Breast epithelium (tissue), 4 donors: ENCODE measurements around the gene TNKS1BP1. TPM values are rescaled to one million over a fixed set of nuclear protein-coding genes. Genes with fewer than 3 reads are reported as not detected.

Experiments
- DNase-seq, 2 donors: peaks; one replicate each; pipeline ENCODE4 v3.0.0-alpha.2; 2019; ENCODE audit warnings: low spot score in 2 of 2
- H3K27ac ChIP-seq, 2 donors: fragments of 200-600 bp; sonication (generic) in 1 of 2; one replicate each; pipeline ENCODE4 v1.5.1; 2016 to 2019; ENCODE audit warnings: mild to moderate bottlenecking in 1 of 2
- H3K27me3 ChIP-seq, 2 donors: fragments of 200-600 bp; sonication (generic) in 1 of 2; one replicate each; pipeline versions ENCODE4 v1.5.1 to v1.6.0; 2017 to 2019; ENCODE audit warnings: control low read depth in 1 of 2, mild to moderate bottlenecking in 1 of 2
- H3K36me3 ChIP-seq: fragments of 200-600 bp; one replicate; pipeline ENCODE4 v1.5.1; 2019
- H3K4me1 ChIP-seq, 2 donors: fragments of 200-600 bp; sonication (generic); one replicate each; pipeline ENCODE4 v1.5.1; 2016 to 2019; ENCODE audit warnings: control low read depth in 1 of 2
- H3K4me3 ChIP-seq, 3 donors: fragments of 200-600 bp; sonication (generic); 1 replicate in 2 of 3; 2 replicates in 1 of 3; pipeline ENCODE4 v1.5.1; 2016 to 2019; ENCODE audit warnings: mild to moderate bottlenecking in 3 of 3, moderate library complexity in 2 of 3
- H3K9me3 ChIP-seq, 2 donors: fragments of 200-600 bp; sonication (generic) in 1 of 2; one replicate each; pipeline ENCODE4 v1.5.1; 2016 to 2019; ENCODE audit warnings: control low read depth in 1 of 2
- POLR2A ChIP-seq: fragments of 450-650 bp; IDR thresholded peaks from one replicate; pipeline ENCODE4 v1.6.1; 2016; ENCODE audit warnings: antibody characterized with exemption, mild to moderate bottlenecking, moderate library complexity
- POLR2AphosphoS5 ChIP-seq, 3 donors: sonication (generic); formaldehyde crosslinking; IDR thresholded peaks; one replicate each; pipeline ENCODE4 v1.6.1; 2017; ENCODE audit warnings: antibody characterized with exemption in 3 of 3
- intact Hi-C: fragments of 100-400 bp; cut with DNase I; formaldehyde crosslinking; loops from one replicate; pipeline ENCODE4 v1.15.1; 2023; ENCODE audit warnings: low total_unique reads
- total RNA-seq, 3 donors: library from RNA; depleted of rRNA; stranded (reverse); fragments of >200 nt; gene quantifications; one replicate each; pipeline ENCODE4 v1.1.0, GENCODE V29; 2016
- TF ChIP-seq, protein P1 (sequence below), 3 donors: fragments of 450-650 bp; IDR thresholded peaks; one replicate each; pipeline ENCODE4 v1.5.1; 2016 to 2017; ENCODE audit warnings: antibody characterized with exemption in 3 of 3, mild to moderate bottlenecking in 3 of 3, moderate library complexity in 3 of 3

TNKS1BP1 gene
- total RNA-seq, 3 donors from 2014 or later: 79.3 to 111 (median 82.7) TPM

DNA sequence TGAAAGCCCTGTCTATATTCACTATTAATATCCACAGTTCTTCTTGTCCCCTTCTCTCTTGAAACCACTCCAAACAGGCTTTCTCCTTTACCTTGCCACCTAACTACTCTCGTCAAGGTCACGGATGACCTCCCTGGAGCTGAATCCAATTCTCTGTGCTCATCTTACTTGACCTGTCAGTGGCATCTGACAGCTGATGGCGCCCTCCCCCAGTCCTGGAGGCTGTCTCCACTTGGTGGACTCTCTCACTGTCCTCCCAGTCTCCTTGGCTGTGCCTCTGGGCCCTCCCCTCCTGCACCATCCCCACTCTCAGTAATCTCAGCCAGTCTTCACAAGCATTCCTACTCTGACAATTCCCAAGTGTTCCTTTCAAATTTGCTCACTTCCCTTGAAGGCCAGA, 8.7 kb downstream of the TNKS1BP1 start:
- TF ChIP-seq POLR2AphosphoS5 (IDR thresholded peaks at IDR 0.05): no peak
- TF ChIP-seq, protein P1, sequence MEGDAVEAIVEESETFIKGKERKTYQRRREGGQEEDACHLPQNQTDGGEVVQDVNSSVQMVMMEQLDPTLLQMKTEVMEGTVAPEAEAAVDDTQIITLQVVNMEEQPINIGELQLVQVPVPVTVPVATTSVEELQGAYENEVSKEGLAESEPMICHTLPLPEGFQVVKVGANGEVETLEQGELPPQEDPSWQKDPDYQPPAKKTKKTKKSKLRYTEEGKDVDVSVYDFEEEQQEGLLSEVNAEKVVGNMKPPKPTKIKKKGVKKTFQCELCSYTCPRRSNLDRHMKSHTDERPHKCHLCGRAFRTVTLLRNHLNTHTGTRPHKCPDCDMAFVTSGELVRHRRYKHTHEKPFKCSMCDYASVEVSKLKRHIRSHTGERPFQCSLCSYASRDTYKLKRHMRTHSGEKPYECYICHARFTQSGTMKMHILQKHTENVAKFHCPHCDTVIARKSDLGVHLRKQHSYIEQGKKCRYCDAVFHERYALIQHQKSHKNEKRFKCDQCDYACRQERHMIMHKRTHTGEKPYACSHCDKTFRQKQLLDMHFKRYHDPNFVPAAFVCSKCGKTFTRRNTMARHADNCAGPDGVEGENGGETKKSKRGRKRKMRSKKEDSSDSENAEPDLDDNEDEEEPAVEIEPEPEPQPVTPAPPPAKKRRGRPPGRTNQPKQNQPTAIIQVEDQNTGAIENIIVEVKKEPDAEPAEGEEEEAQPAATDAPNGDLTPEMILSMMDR (IDR thresholded peaks at IDR 0.05): no peak
- TF ChIP-seq POLR2A: no peak
- no peak for DNase-seq
- peak overlapping the region in 1 of 3 donors; percentile 8 for H3K4me3 ChIP-seq
- intact Hi-C loops: no loop called here
- H3K36me3 ChIP-seq: no peaks in the 10 kb centered on the region
- peaks cover 21 to 43% of the 10 kb centered on the region in 2 donors for H3K4me1 ChIP-seq
- no peaks in the 10 kb centered on the region for H3K9me3 ChIP-seq
- H3K27ac ChIP-seq: peak overlapping the region; percentile 9 to 73
- no peaks in the 10 kb centered on the region for H3K27me3 ChIP-seq

DNA sequence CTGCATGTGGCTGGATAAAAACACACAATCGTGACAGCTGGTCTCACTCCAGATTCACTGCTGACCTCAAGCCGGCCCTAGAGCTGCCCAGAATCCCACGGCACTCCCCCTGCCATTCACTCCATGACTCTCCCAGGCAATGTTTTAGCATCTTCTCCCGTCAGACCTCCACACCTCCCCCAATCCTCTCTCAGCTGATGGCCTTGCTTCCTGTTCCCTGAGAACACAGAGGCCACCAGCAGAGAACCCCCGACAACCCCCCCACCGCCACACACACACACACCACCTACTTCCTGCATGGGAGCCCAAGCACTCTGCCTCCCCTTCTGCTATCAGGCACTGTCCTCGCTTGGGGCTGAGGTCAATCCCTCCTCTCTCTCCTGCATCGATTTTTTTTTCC, 9.3 kb downstream of the TNKS1BP1 start:
- intact Hi-C loops: no loop called here
- DNase-seq: no peak
- Histone ChIP-seq H3K4me1 (peaks cover 22 to 44% of the 10 kb centered on the region in 2 donors), H3K27ac (peak overlapping the region; percentile 9 to 92), H3K27me3 (no peaks in the 10 kb centered on the region), H3K9me3 (no peaks in the 10 kb centered on the region), H3K36me3 (no peaks in the 10 kb centered on the region), H3K4me3 (no peak overlapping the region)
- TF ChIP-seq POLR2AphosphoS5 (IDR thresholded peaks at IDR 0.05): no peak
- TF ChIP-seq POLR2A: no peak
- TF ChIP-seq, protein P1 (IDR thresholded peaks at IDR 0.05): no peak

GRCh38 chr11:57314221-57314973, 10.4 kb downstream of the TNKS1BP1 start:
- TF ChIP-seq, protein P1 (IDR thresholded peaks at IDR 0.05): no peak
- TF ChIP-seq POLR2A (no peak), POLR2AphosphoS5 (IDR thresholded peaks at IDR 0.05) (no peak)
- Histone ChIP-seq H3K27me3 (no peaks in the 10 kb centered on the region), H3K4me3 (no peak overlapping the region), H3K4me1 (peaks cover 29 to 44% of the 10 kb centered on the region in 2 donors), H3K9me3 (no peaks in the 10 kb centered on the region), H3K27ac (peak overlapping the region; percentile 86 to 92), H3K36me3 (no peaks in the 10 kb centered on the region)
- no peak for DNase-seq
- intact Hi-C loops: no loop called here

DNA sequence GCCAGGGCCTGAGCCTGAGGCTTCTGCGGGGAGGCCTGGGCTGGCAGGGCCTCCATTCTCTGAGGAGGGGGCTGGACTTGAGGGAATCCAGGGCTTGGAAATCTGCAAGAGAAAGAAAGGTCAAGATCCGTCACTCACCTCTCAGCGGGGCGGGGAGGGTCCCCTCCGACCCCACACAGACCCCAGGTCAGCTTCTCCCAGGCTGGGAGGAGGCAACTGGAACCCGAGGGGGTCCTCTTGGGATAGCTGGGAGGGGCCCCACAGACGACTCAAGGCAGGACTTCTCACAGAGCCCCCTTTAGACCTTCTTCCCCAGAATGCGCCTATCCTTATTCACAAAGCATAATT, 11.0 kb downstream of the TNKS1BP1 start:
- peak overlapping the region; percentile 86 to 92 for H3K27ac ChIP-seq

More for the DNA sequence above, 11.0 kb downstream of the TNKS1BP1 start:
- no peaks in the 10 kb centered on the region for H3K36me3 ChIP-seq
- DNase-seq: no peak
- no peaks in the 10 kb centered on the region for H3K9me3 ChIP-seq
- TF ChIP-seq, protein P1 (IDR thresholded peaks at IDR 0.05): no peak
- no peak for TF ChIP-seq POLR2A
- no peak for TF ChIP-seq POLR2AphosphoS5 (IDR thresholded peaks at IDR 0.05)
- H3K4me1 ChIP-seq: peaks cover 33 to 43% of the 10 kb centered on the region in 2 donors
- intact Hi-C loops: no loop called here
- no peaks in the 10 kb centered on the region for H3K27me3 ChIP-seq
- no peak overlapping the region for H3K4me3 ChIP-seq
